ENCODE data around the gene RGMB. TPM values are rescaled to one million over a fixed set of nuclear protein-coding genes. Genes with fewer than 3 reads are reported as not detected.

The RGMB gene, protein sequence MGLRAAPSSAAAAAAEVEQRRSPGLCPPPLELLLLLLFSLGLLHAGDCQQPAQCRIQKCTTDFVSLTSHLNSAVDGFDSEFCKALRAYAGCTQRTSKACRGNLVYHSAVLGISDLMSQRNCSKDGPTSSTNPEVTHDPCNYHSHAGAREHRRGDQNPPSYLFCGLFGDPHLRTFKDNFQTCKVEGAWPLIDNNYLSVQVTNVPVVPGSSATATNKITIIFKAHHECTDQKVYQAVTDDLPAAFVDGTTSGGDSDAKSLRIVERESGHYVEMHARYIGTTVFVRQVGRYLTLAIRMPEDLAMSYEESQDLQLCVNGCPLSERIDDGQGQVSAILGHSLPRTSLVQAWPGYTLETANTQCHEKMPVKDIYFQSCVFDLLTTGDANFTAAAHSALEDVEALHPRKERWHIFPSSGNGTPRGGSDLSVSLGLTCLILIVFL
- total RNA-seq (2022; extraction: Qiagen RNA extraction; ENCODE audit: low read depth), result 6.6 to 8.7 TPM (median 8.1 TPM) in 5 replicates

DNA sequence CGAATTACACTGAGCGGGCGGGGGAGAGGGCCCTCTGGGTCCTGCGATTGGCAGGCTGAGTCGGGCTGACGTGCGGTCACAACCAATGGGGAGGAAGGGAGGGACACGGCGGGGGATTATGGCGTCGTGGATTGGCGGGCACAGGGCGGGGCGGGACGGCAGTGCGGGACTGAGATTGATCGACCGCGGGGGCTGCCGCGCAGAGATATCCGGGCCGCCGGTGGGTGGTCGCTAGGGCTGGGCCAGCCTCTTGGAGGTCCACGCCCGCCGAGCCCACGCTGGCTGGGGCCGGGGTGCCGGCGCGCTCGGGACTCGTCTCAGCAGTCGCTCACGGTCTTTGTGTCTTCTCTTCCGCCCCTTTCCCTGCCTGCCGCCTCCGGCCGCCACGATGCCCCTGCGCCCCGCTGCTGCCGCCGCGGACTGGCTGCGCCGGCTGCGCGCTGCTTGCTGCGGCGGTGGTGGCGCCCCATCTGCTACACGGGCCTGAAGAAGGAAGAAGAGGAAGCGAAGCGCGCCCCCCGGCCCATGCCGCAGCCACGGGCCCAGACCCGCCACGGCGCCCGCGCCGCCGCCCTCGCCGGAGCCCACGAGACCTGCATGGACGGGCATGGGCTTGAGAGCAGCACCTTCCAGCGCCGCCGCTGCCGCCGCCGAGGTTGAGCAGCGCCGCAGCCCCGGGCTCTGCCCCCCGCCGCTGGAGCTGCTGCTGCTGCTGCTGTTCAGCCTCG is at the start of gene RGMB:
RGMB (plus strand) TSS at position 200 of the 728 bp plus-strand sequence; CDS start at position 608, 408 bp downstream.

Other genes with a start within 250 kb of the RGMB start
- 24.8 to 52.4 TPM (median 26.1 TPM) in 5 replicates for gene CHD1, start 155.3 kb downstream of the RGMB start, total RNA-seq (2022; extraction: Qiagen RNA extraction; ENCODE audit: low read depth)